HG02798 (cell line): ENCODE measurements around the gene ATRNL1.
"Not testable (repeated sequence)": the region's sequence is repeated elsewhere in the genome, so short reads cannot be mapped to it uniquely, and the experiment has no call there.

Source experiments
- ATAC-seq: cut with Tn5 transposase; IDR thresholded peaks from one replicate; pipeline ENCODE4 v1.9.1; 2021; ENCODE audit warnings: mild to moderate bottlenecking; ENCODE audit not compliant: unreplicated experiment, poor library complexity

ATRNL1 gene

GRCh38 chr10:115390607-115391006, 297.4 kb downstream of the ATRNL1 start:
- ATAC-seq, result no peak

GRCh38 chr10:115398026-115398425, 304.9 kb downstream of the ATRNL1 start:
- ATAC-seq, result no peak

GRCh38 chr10:115402699-115403098, 309.5 kb downstream of the ATRNL1 start:
- ATAC-seq, result no peak

- ATAC-seq, result not testable (repeated sequence)
Observed at GRCh38 chr10:115405838-115406237, 312.7 kb downstream of the ATRNL1 start.

GRCh38 chr10:115409347-115409746, 316.2 kb downstream of the ATRNL1 start:
- ATAC-seq, result no peak

GRCh38 chr10:115417585-115418265, 324.6 kb downstream of the ATRNL1 start:
- ATAC-seq, result peak; percentile 93

- ATAC-seq, result no peak
Observed at GRCh38 chr10:115422624-115423023, 329.5 kb downstream of the ATRNL1 start.

- ATAC-seq, result no peak
Observed at GRCh38 chr10:115427611-115428010, 334.4 kb downstream of the ATRNL1 start.

GRCh38 chr10:115432188-115432819, 339.1 kb downstream of the ATRNL1 start:
- no peak for ATAC-seq

GRCh38 chr10:115436999-115437398, 343.8 kb downstream of the ATRNL1 start:
- no peak for ATAC-seq

GRCh38 chr10:115441907-115442545, 348.9 kb downstream of the ATRNL1 start:
- ATAC-seq, result no peak

- ATAC-seq, result no peak
Observed at GRCh38 chr10:115456812-115457211, 363.6 kb downstream of the ATRNL1 start.

GRCh38 chr10:115483294-115483693, 390.1 kb downstream of the ATRNL1 start:
- ATAC-seq, result no peak

- no peak for ATAC-seq
Observed at GRCh38 chr10:115491526-115492140, 398.5 kb downstream of the ATRNL1 start.

- ATAC-seq, result no peak
Observed at GRCh38 chr10:115503546-115503945, 410.4 kb downstream of the ATRNL1 start.

GRCh38 chr10:115514895-115515294, 421.7 kb downstream of the ATRNL1 start:
- no peak for ATAC-seq

- no peak for ATAC-seq
Observed at GRCh38 chr10:115525141-115525540, 432.0 kb downstream of the ATRNL1 start.

GRCh38 chr10:115527682-115528081, 434.5 kb downstream of the ATRNL1 start:
- ATAC-seq, result not testable (repeated sequence)

- not testable (repeated sequence) for ATAC-seq
Observed at GRCh38 chr10:115536401-115536800, 443.2 kb downstream of the ATRNL1 start.

GRCh38 chr10:115539142-115539762, 446.1 kb downstream of the ATRNL1 start:
- no peak for ATAC-seq
